SK-N-SH treated with all-trans-retinoic acid at 6 μM for 48 hours (cell line): ENCODE measurements around the gene ROPN1.

Experiments used
- ISL1 ChIP-seq: fragments of 250-450 bp; sonication (Bioruptor Pico); IDR thresholded peaks from 2 replicates; pipeline ENCODE4 v2.1.2; 2022; ENCODE audit warnings: mild to moderate bottlenecking, moderate library complexity
- PATZ1 ChIP-seq: fragments of 250-450 bp; sonication (Bioruptor Pico); IDR thresholded peaks from 2 replicates; pipeline ENCODE4 v1.8.0; 2020; ENCODE audit warnings: mild to moderate bottlenecking, moderate library complexity, borderline replicate concordance
- TOX ChIP-seq: fragments of 250-450 bp; sonication (Bioruptor Pico); IDR thresholded peaks from 2 replicates; pipeline ENCODE4 v1.8.0; 2021; ENCODE audit warnings: mild to moderate bottlenecking, moderate library complexity, borderline replicate concordance
- ZNF565 ChIP-seq: fragments of 450-650 bp; formaldehyde crosslinking; conservative IDR thresholded peaks from 2 replicates; pipeline ENCODE4 v1.5.0; 2020; ENCODE audit warnings: low read depth, mild to moderate bottlenecking, moderate library complexity
- TF ChIP-seq, protein P1 (sequence below): fragments of 250-450 bp; sonication (Bioruptor Pico); IDR thresholded peaks from 2 replicates; pipeline ENCODE4 v1.5.1; 2021; ENCODE audit warnings: mild to moderate bottlenecking, moderate library complexity

GRCh38 chr3:123949641-123950040 lies 42.3 kb downstream of the ROPN1 start:
- TF ChIP-seq, protein P1, sequence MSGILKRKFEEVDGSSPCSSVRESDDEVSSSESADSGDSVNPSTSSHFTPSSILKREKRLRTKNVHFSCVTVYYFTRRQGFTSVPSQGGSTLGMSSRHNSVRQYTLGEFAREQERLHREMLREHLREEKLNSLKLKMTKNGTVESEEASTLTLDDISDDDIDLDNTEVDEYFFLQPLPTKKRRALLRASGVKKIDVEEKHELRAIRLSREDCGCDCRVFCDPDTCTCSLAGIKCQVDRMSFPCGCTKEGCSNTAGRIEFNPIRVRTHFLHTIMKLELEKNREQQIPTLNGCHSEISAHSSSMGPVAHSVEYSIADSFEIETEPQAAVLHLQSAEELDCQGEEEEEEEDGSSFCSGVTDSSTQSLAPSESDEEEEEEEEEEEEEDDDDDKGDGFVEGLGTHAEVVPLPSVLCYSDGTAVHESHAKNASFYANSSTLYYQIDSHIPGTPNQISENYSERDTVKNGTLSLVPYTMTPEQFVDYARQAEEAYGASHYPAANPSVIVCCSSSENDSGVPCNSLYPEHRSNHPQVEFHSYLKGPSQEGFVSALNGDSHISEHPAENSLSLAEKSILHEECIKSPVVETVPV (CRISPR knock-in tag): no peak
- TF ChIP-seq TOX (CRISPR knock-in tag) (no peak), PATZ1 (no peak), ISL1 (no peak), ZNF565 (CRISPR knock-in tag) (no peak)
